OCI-M1 (cell line): ENCODE results near the gene CDH4.

Source experiments
- DNase-seq: peaks from one replicate; lab custom pipeline; 2025; lab: John Stamatoyannopoulos, UW

Gene CDH4

GRCh38 chr20:61790116-61790827 lies 538.2 kb downstream of the CDH4 start:
- DNase-seq, result no peak

DNA sequence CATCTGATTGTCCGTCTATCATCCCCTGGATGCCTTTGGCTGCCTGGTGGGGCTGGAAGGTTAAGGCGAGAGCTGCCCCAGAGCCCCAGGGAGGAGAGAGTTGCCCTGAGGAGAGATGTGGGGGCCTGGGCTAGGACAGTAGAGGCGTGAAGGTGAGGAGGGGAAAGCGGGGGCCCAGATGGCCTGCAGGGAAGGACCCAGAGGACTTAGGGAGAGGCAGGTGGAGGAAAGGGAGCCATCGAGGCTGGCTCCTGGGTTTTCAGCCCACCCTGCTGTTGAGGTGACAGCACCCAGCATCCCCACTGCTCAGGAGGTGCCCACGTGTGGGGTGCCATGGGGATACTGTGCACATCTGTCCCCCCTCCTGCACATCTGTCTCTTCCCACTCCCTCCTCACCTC lies 539.9 kb downstream of the CDH4 start:
- DNase-seq, result no peak

- no peak for DNase-seq
These were observed 543.9 kb downstream of the CDH4 start for GRCh38 chr20:61795669-61796630.

DNA sequence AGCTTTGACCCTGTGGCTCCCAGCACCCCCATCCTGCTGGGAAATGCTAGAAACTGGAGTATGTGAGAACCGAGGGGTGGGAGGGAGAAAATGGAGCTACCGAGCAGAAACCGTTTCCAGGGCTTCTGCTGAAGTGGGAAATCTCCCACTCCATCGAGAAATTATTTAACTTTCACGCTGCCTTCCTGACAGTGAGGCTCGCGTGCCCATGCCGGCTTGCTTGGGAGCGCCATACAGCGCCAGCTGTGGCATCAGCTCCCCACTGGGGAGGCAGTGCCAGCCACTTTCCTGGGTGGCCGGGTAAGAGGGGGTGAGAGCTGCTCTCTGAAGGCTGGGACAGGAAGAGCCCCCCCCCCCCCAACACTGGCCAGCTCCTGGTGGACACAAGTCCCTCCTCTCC lies 544.7 kb downstream of the CDH4 start:
- DNase-seq, result no peak

GRCh38 chr20:61797200-61797599 lies 545.1 kb downstream of the CDH4 start:
- peak; percentile 32 for DNase-seq

DNA sequence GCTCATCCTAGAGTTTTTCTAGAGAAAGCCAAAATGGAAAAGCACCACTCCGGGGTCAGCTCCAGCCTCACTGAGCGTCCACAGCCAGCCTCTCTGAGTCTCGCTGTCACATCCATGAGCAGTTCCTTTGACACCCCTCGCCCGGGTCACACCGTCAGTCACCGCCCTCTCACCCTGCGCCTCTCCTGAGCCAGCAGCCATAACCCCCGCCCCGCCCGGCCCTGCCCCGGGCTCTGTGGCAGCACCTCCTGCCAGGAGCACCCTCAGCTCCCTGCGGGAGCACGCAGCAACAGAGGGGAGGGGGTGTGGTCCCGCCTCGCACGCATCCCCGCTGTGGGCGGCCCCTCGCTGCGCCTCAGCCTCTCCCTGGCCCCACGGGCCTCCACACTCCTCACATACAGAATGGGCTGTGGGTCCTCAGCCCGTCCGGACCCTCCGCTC lies 545.9 kb downstream of the CDH4 start:
- no peak for DNase-seq

- DNase-seq, result no peak
These were observed 546.6 kb downstream of the CDH4 start for GRCh38 chr20:61798632-61799031.

DNA sequence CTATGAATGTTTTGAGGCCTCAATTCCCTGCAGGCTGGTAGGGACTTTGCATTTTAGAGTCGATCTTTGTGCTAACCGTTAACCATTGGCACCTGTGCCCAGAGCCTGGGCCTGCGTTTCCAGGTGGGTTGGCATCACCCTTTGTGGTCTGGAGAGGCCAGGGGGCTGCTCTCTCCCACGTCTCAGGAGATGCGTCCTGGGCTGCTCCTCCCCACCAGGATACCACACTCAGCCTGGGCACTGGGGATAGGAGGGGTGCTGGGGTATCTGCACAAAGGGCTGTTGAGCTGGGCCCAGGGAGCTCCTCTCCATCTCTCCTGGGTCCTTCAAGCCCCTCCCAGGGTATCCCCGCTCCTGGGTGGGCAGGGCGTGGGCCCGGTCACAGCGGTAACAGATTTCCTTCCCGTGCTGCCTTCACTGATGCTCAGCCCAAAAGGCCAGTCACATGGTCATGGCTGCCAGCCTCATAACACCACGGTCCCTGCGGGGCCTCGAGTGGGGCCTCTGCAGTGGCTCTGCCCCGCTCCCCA lies 547.4 kb downstream of the CDH4 start:
- DNase-seq, result no peak

- no peak for DNase-seq
These were observed 547.9 kb downstream of the CDH4 start for GRCh38 chr20:61799928-61800327.

GRCh38 chr20:61800359-61801064 lies 548.5 kb downstream of the CDH4 start:
- no peak for DNase-seq

DNA sequence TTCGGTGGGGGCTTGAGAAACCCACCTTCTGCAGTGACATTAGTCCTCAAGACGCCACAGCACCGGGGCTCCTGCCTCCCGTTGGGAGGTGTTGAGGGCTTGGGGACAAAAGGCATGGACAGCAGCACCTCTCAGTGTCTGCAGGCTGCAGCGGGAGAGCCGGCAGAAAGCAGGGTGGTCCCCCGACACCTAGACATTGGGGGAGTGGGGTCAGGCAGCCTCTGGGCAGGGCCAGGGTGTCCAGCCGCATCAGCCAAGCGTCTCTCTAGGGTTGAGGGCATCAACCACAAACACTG lies 549.0 kb downstream of the CDH4 start:
- DNase-seq, result no peak

- no peak for DNase-seq
These were observed 549.4 kb downstream of the CDH4 start for GRCh38 chr20:61801428-61801827.

GRCh38 chr20:61801857-61802442 lies 549.9 kb downstream of the CDH4 start:
- no peak for DNase-seq

GRCh38 chr20:61802721-61803311 lies 550.8 kb downstream of the CDH4 start:
- no peak for DNase-seq

DNA sequence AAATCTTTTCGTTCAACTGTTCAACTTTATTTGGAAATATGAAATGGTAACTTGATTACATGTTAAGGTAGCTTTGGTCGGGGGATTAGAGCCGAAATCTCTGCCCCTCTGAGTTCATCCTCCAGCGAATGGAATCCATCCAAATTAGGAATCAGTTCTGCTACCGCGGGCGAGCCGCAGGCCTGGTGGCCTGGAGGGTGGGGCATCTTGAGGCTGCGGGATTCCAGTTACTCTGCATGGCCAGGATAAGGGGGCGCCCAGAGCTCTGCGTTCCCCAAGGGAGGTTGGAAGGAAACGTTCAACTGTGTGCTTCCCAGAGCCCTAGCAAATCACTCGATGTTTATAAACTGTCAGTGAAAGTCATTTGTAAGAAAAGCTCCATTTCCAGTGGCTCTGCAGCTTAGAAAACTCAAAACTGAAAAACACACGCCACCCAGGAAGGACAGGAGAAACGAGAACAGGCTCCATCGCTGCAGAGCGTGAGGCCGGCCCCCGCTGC lies 551.4 kb downstream of the CDH4 start:
- DNase-seq, result no peak

- DNase-seq, result no peak
These were observed 552.1 kb downstream of the CDH4 start for GRCh38 chr20:61803915-61804751.

DNA sequence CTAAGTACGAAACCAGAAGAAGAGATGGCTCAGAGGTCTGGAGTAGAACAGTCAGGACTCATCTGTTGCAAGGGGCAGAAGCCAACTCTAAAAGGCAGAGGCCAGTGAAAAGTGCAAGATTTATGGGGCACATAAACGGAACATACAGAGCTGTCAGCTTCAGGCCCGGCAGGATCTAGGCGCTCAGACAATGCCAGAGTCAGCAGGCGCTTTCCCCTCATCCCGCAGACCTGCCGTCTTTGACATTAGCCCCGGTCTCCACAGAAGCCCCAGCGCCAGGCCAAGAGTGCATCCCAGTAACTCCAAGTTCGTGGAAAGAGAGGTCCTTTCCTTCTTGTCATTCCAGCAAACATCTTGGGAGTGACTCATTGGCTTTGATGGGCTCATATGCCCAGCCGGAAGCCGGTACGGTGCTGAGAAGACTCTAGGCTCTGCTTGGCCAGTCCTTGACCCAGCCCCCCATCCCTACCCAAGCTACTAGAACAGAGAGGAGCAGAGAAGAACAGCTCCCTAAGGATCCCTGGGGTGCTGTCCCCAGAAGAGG lies 552.8 kb downstream of the CDH4 start:
- no peak for DNase-seq

DNA sequence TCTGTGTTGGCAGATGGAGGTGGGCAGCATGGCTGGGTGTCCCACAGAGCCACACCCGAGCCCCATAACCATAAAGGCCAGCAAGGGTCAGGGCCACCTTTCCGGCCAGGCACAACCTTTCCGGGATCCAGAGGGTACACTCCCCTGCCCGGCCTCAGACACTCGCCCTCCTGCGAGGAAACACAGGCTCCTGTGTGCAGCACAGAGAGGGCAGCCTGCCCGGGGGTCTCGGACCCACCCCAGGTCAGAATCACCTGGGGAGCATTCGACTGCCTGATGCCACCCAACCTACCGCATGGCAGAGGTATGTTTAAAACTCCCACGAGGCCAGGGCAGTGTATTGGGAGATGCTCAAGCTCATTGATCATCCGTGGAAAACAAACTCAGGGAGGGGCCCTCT lies 553.3 kb downstream of the CDH4 start:
- DNase-seq, result no peak

DNA sequence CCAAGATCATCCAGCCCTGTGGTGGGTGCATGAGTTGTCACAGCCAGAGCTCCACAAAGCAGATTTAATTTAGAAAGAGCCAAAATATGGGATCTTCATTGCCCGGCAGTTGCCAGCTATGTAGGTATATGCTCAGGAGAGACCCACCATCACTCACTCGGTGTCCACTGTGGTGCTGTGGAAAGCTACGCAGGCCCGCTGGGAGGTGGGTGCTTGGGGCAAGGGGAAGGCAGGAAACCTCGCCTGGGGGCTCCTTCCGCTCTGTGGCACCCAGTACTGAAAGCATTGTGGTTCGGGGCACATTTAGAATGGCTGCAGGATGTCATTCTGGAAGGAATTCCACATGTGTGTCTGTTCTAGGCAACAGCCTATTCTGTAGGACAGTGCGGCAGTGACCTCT lies 553.7 kb downstream of the CDH4 start:
- no peak for DNase-seq

DNA sequence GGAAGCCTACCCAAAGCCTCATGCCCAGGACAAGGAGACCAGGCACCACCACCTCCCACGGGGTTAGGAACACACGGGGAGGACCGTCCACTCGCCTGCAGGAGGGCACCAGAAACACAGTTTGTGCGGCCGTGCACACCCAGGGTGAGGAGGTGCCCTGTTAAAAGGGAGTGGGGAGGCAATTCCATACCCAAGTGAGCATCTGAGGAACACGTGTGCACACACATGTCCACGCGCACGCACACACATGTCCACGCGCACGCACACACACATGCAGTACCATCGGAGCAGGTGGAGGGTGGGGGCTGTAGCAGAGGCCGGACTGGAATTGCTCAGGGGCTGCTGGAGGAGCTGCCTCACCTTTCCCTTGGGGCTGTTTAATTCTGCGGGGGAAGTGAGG lies 554.3 kb downstream of the CDH4 start:
- no peak for DNase-seq
